Measurements from ENCODE around the gene UNC5CL.

UNC5CL gene

GRCh38 chr6:40996591-40997233 lies 42.3 kb downstream of the UNC5CL start:
- Histone ChIP-seq H2BK5ac (ENCODE audit: low read length) (no peak overlapping the region), H2BK120ac (ENCODE audit: low read depth, low read length) (no peak overlapping the region), H3K36me3 (replicated peaks in 1 of 2; ENCODE audit: control insufficient read depth in 2 of 2, insufficient read depth in 2 of 2, low read length in 2 of 2) (no peaks in the 10 kb centered on the region), H3K4me3 (ENCODE audit: low read length in 2 of 2) (peak overlapping the region in 1 of 2 donors; percentile 3), H3K4ac (ENCODE audit: low read length) (no peak overlapping the region), H2AK5ac (ENCODE audit: low read depth, low read length) (peak overlapping the region; percentile 9), H4K91ac (ENCODE audit: low read depth, low read length, poor library complexity) (no peak overlapping the region), H3K4me2 (ENCODE audit: insufficient read depth, low read length, poor library complexity, severe bottlenecking) (no peak overlapping the region), H3K79me1 (ENCODE audit: low read depth, low read length) (no peaks in the 10 kb centered on the region), H3K14ac (ENCODE audit: low read length) (no peak overlapping the region), H2AFZ (ENCODE audit: low read length) (peak overlapping the region; percentile 63), H3K23ac (ENCODE audit: low read depth, low read length, poor library complexity) (no peak overlapping the region), H3K27ac (replicated peaks; ENCODE audit: low read length) (peak overlapping the region; percentile 82), H3K18ac (ENCODE audit: low read length) (peak overlapping the region; percentile 60), H3K9me3 (replicated peaks in 1 of 2; ENCODE audit: control insufficient read depth in 2 of 2, insufficient read depth in 1 of 2, low read depth in 1 of 2, low read length in 2 of 2) (no peaks in the 10 kb centered on the region), H2BK15ac (ENCODE audit: low read length) (no peak overlapping the region), H4K8ac (ENCODE audit: low read depth, low read length) (no peak overlapping the region), H3K9ac (ENCODE audit: low read depth, low read length, poor library complexity) (no peak overlapping the region), H3K27me3 (ENCODE audit: control insufficient read depth in 3 of 3, insufficient read depth in 3 of 3, low read depth in 1 of 3, low read length in 3 of 3) (no peaks in the 10 kb centered on the region), H3K4me1 (ENCODE audit: control insufficient read depth in 2 of 2, insufficient read depth in 1 of 2, low read depth in 1 of 2, low read length in 2 of 2) (peaks cover 14 to 32% of the 10 kb centered on the region in 2 donors), H2BK12ac (ENCODE audit: low read length) (no peak overlapping the region)
- WGBS, 2 donors (ENCODE audit: extremely low coverage in 2 of 2, insufficient read length in 2 of 2, insufficient replicate concordance in 1 of 2): no CpG with 5 or more reads among the region's 6 CpGs
- peak; percentile 31 for DNase-seq (ENCODE audit: low spot score)

- Histone ChIP-seq H2BK5ac (ENCODE audit: low read length) (no peak overlapping the region), H3K4me1 (ENCODE audit: control insufficient read depth in 2 of 2, insufficient read depth in 1 of 2, low read depth in 1 of 2, low read length in 2 of 2) (peaks cover 11 to 23% of the 10 kb centered on the region in 2 donors), H2BK15ac (ENCODE audit: low read length) (no peak overlapping the region), H3K4me2 (ENCODE audit: insufficient read depth, low read length, poor library complexity, severe bottlenecking) (no peak overlapping the region), H4K91ac (ENCODE audit: low read depth, low read length, poor library complexity) (no peak overlapping the region), H3K4me3 (ENCODE audit: low read length in 2 of 2) (no peak overlapping the region), H3K9me3 (replicated peaks in 1 of 2; ENCODE audit: control insufficient read depth in 2 of 2, insufficient read depth in 1 of 2, low read depth in 1 of 2, low read length in 2 of 2) (no peaks in the 10 kb centered on the region), H3K4ac (ENCODE audit: low read length) (no peak overlapping the region), H3K14ac (ENCODE audit: low read length) (no peak overlapping the region), H2AK5ac (ENCODE audit: low read depth, low read length) (no peak overlapping the region), H3K18ac (ENCODE audit: low read length) (no peak overlapping the region), H3K79me1 (ENCODE audit: low read depth, low read length) (no peaks in the 10 kb centered on the region), H3K23ac (ENCODE audit: low read depth, low read length, poor library complexity) (no peak overlapping the region), H3K36me3 (replicated peaks in 1 of 2; ENCODE audit: control insufficient read depth in 2 of 2, insufficient read depth in 2 of 2, low read length in 2 of 2) (no peaks in the 10 kb centered on the region), H3K9ac (ENCODE audit: low read depth, low read length, poor library complexity) (no peak overlapping the region), H2BK120ac (ENCODE audit: low read depth, low read length) (no peak overlapping the region), H4K8ac (ENCODE audit: low read depth, low read length) (no peak overlapping the region), H2BK12ac (ENCODE audit: low read length) (no peak overlapping the region), H2AFZ (ENCODE audit: low read length) (peak overlapping the region; percentile 76), H3K27me3 (ENCODE audit: control insufficient read depth in 3 of 3, insufficient read depth in 3 of 3, low read depth in 1 of 3, low read length in 3 of 3) (no peaks in the 10 kb centered on the region), H3K27ac (replicated peaks; ENCODE audit: low read length) (no peak overlapping the region)
- no CpG with 5 or more reads among the region's 3 CpGs for WGBS, 2 donors (ENCODE audit: extremely low coverage in 2 of 2, insufficient read length in 2 of 2, insufficient replicate concordance in 1 of 2)
- no peak for DNase-seq (ENCODE audit: low spot score)
Measured at GRCh38 chr6:40992746-40993145, 46.3 kb downstream of the UNC5CL start.

- Histone ChIP-seq H3K4me1 (ENCODE audit: control insufficient read depth in 2 of 2, insufficient read depth in 1 of 2, low read depth in 1 of 2, low read length in 2 of 2) (peaks cover 3 to 5% of the 10 kb centered on the region in 2 donors), H3K27ac (replicated peaks; ENCODE audit: low read length) (no peak overlapping the region), H3K9ac (ENCODE audit: low read depth, low read length, poor library complexity) (no peak overlapping the region), H2BK15ac (ENCODE audit: low read length) (no peak overlapping the region), H3K4me3 (ENCODE audit: low read length in 2 of 2) (no peak overlapping the region), H3K4ac (ENCODE audit: low read length) (no peak overlapping the region), H2AFZ (ENCODE audit: low read length) (no peak overlapping the region), H2BK12ac (ENCODE audit: low read length) (no peak overlapping the region), H3K4me2 (ENCODE audit: insufficient read depth, low read length, poor library complexity, severe bottlenecking) (no peak overlapping the region), H3K27me3 (ENCODE audit: control insufficient read depth in 3 of 3, insufficient read depth in 3 of 3, low read depth in 1 of 3, low read length in 3 of 3) (no peaks in the 10 kb centered on the region), H3K14ac (ENCODE audit: low read length) (no peak overlapping the region), H4K8ac (ENCODE audit: low read depth, low read length) (no peak overlapping the region), H3K9me3 (replicated peaks in 1 of 2; ENCODE audit: control insufficient read depth in 2 of 2, insufficient read depth in 1 of 2, low read depth in 1 of 2, low read length in 2 of 2) (no peaks in the 10 kb centered on the region), H3K23ac (ENCODE audit: low read depth, low read length, poor library complexity) (no peak overlapping the region), H2AK5ac (ENCODE audit: low read depth, low read length) (no peak overlapping the region), H2BK120ac (ENCODE audit: low read depth, low read length) (no peak overlapping the region), H3K18ac (ENCODE audit: low read length) (no peak overlapping the region), H3K36me3 (replicated peaks in 1 of 2; ENCODE audit: control insufficient read depth in 2 of 2, insufficient read depth in 2 of 2, low read length in 2 of 2) (no peaks in the 10 kb centered on the region), H4K91ac (ENCODE audit: low read depth, low read length, poor library complexity) (no peak overlapping the region), H2BK5ac (ENCODE audit: low read length) (no peak overlapping the region), H3K79me1 (ENCODE audit: low read depth, low read length) (no peaks in the 10 kb centered on the region)
- DNase-seq (ENCODE audit: low spot score): no peak
- no CpG with 5 or more reads among the region's 4 CpGs for WGBS, 2 donors (ENCODE audit: extremely low coverage in 2 of 2, insufficient read length in 2 of 2, insufficient replicate concordance in 1 of 2)
Measured at GRCh38 chr6:40990301-40990700, 48.7 kb downstream of the UNC5CL start.

- Histone ChIP-seq H3K4me2 (ENCODE audit: insufficient read depth, low read length, poor library complexity, severe bottlenecking) (no peak overlapping the region), H3K4me1 (ENCODE audit: control insufficient read depth in 2 of 2, insufficient read depth in 1 of 2, low read depth in 1 of 2, low read length in 2 of 2) (peaks cover 3 to 5% of the 10 kb centered on the region in 2 donors), H2AFZ (ENCODE audit: low read length) (no peak overlapping the region), H2AK5ac (ENCODE audit: low read depth, low read length) (no peak overlapping the region), H3K79me1 (ENCODE audit: low read depth, low read length) (no peaks in the 10 kb centered on the region), H3K27me3 (ENCODE audit: control insufficient read depth in 3 of 3, insufficient read depth in 3 of 3, low read depth in 1 of 3, low read length in 3 of 3) (no peaks in the 10 kb centered on the region), H3K36me3 (replicated peaks in 1 of 2; ENCODE audit: control insufficient read depth in 2 of 2, insufficient read depth in 2 of 2, low read length in 2 of 2) (no peaks in the 10 kb centered on the region), H2BK15ac (ENCODE audit: low read length) (no peak overlapping the region), H2BK5ac (ENCODE audit: low read length) (no peak overlapping the region), H4K8ac (ENCODE audit: low read depth, low read length) (no peak overlapping the region), H2BK120ac (ENCODE audit: low read depth, low read length) (no peak overlapping the region), H4K91ac (ENCODE audit: low read depth, low read length, poor library complexity) (no peak overlapping the region), H3K23ac (ENCODE audit: low read depth, low read length, poor library complexity) (no peak overlapping the region), H3K9me3 (replicated peaks in 1 of 2; ENCODE audit: control insufficient read depth in 2 of 2, insufficient read depth in 1 of 2, low read depth in 1 of 2, low read length in 2 of 2) (no peaks in the 10 kb centered on the region), H2BK12ac (ENCODE audit: low read length) (no peak overlapping the region), H3K4ac (ENCODE audit: low read length) (no peak overlapping the region), H3K14ac (ENCODE audit: low read length) (no peak overlapping the region), H3K18ac (ENCODE audit: low read length) (no peak overlapping the region), H3K9ac (ENCODE audit: low read depth, low read length, poor library complexity) (no peak overlapping the region), H3K27ac (replicated peaks; ENCODE audit: low read length) (no peak overlapping the region), H3K4me3 (ENCODE audit: low read length in 2 of 2) (no peak overlapping the region)
- DNase-seq (ENCODE audit: low spot score): no peak
- WGBS, 2 donors (ENCODE audit: extremely low coverage in 2 of 2, insufficient read length in 2 of 2, insufficient replicate concordance in 1 of 2): no CpG with 5 or more reads among the region's 15 CpGs
Measured at GRCh38 chr6:40989204-40990169, 49.5 kb downstream of the UNC5CL start.
